ENCODE results near the gene ZFP36L1.
A peak's percentile ranks its signal among the peaks of the same experiment; 100 is the strongest.

ZFP36L1 gene

DNA sequence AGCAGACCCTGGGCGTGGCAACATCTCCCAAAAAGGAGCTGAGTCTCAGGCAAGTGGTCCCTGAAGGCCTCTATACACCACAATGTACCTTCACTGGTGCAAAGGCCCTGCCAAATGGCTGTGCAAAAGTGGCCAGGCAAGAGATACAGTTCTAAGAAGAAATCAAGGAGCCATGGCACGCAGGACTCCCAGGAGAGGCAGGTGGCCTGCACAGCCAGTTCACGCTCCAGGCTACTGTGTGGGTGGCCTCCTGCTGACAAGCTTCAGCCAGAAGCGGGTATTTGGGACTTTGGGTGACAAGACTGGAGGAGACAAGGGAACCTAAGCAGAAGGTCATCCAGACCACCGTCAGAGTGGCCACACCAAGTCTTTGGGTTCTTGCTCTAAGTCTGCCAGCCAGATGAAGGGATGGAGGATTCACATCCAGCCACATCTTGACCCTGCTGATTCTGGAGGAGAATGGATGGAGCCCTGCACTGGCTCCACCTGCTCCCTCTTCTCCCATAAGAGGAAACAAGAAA lies 20.5 kb upstream of the ZFP36L1 start:
- Histone ChIP-seq H3K27me3 (ENCODE audit: insufficient read depth, poor library complexity, severe bottlenecking) (no peaks in the 10 kb centered on the region), H3K4me1 (ENCODE audit: insufficient read depth, poor library complexity, severe bottlenecking) (peaks cover 18% of the 10 kb centered on the region), H3K27ac (ENCODE audit: poor library complexity, severe bottlenecking) (no peak overlapping the region), H3K4me3 (ENCODE audit: severe bottlenecking) (no peak overlapping the region), H3K36me3 (ENCODE audit: low read depth) (no peaks in the 10 kb centered on the region), H3K9me3 (ENCODE audit: severe bottlenecking) (no peaks in the 10 kb centered on the region)
- ATAC-seq (ENCODE audit: low read depth) (no peak), DNase-seq (ENCODE audit: low spot score) (peak; percentile 50)
- TF ChIP-seq, protein P1, sequence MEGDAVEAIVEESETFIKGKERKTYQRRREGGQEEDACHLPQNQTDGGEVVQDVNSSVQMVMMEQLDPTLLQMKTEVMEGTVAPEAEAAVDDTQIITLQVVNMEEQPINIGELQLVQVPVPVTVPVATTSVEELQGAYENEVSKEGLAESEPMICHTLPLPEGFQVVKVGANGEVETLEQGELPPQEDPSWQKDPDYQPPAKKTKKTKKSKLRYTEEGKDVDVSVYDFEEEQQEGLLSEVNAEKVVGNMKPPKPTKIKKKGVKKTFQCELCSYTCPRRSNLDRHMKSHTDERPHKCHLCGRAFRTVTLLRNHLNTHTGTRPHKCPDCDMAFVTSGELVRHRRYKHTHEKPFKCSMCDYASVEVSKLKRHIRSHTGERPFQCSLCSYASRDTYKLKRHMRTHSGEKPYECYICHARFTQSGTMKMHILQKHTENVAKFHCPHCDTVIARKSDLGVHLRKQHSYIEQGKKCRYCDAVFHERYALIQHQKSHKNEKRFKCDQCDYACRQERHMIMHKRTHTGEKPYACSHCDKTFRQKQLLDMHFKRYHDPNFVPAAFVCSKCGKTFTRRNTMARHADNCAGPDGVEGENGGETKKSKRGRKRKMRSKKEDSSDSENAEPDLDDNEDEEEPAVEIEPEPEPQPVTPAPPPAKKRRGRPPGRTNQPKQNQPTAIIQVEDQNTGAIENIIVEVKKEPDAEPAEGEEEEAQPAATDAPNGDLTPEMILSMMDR (IDR thresholded peaks at IDR 0.05; ENCODE audit: poor library complexity, severe bottlenecking): no peak

DNA sequence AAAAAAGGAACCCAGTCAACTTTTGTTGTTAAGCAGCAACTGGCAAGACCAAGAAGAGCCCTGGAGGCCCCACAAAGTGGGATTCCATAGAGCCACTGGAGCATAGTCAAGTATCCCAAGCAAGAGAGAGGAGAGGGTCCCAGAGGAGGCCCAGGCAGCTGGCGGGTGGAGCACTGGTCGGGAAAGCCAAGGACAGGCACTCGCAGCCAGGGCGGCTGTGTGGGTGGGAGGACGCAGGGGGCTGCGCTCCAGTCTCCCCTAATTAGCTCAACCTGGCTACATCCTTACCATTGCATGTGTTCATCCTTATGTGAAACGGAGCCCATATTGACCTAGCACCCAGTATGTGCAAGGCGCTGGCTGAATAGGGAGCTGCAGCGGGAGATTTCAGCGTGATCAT lies 18.3 kb upstream of the ZFP36L1 start:
- peak; percentile 55 for DNase-seq (ENCODE audit: low spot score)
- H3K27me3 ChIP-seq (ENCODE audit: insufficient read depth, poor library complexity, severe bottlenecking): no peaks in the 10 kb centered on the region
- TF ChIP-seq, protein P1 (IDR thresholded peaks at IDR 0.05; ENCODE audit: poor library complexity, severe bottlenecking): no peak
- no peaks in the 10 kb centered on the region for H3K9me3 ChIP-seq (ENCODE audit: severe bottlenecking)
- no peak for ATAC-seq (ENCODE audit: low read depth)
- peaks cover 18% of the 10 kb centered on the region for H3K4me1 ChIP-seq (ENCODE audit: insufficient read depth, poor library complexity, severe bottlenecking)
- H3K27ac ChIP-seq (ENCODE audit: poor library complexity, severe bottlenecking): no peak overlapping the region
- no peaks in the 10 kb centered on the region for H3K36me3 ChIP-seq (ENCODE audit: low read depth)
- no peak overlapping the region for H3K4me3 ChIP-seq (ENCODE audit: severe bottlenecking)

DNA sequence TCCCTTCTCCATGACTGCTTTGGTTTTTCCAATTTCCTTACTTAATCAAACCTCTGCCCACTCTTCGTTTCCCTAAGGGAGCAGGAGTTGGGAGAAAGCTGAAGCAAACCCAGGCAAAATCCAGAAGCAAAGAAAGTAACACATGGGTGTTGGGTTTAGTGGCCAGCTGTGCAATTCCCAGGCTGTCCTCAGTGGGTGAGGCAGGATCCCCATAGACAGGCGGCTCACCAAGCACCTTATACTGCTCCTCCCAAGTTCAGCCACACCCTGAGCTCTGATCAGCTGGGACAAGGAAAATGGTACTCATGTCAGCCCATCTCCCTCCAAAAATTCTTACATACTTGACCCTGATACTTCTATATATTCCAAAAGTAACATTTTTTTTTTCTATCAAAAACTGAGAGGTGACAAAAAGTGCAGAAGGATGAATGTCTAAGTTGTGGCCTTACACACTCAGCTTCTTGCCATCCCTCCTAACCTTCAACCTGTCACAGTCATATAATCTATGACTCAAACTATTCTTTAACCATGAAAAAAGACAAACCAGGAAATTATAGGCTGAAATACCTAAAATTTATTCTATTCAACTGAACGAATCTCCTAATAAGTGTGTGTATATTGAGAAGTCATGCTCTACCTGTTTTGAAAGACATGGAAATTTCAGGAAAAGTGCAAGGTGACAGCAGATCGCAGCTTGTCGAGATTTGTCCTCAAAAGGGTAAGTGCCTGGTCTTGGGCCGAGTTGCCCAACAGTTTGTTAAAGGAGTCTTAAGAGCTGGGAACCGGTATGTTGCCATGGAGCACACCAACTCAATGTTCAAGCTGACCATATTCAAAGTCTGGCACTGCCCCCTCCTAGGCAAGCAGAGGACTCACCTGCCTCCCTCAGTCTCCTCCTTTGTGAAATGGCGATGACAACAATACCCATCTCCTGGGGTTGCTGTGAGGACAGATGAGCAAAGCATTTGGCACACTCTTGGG lies 17.6 kb upstream of the ZFP36L1 start:
- Histone ChIP-seq H3K27me3 (ENCODE audit: insufficient read depth, poor library complexity, severe bottlenecking) (no peaks in the 10 kb centered on the region), H3K4me3 (ENCODE audit: severe bottlenecking) (no peak overlapping the region), H3K36me3 (ENCODE audit: low read depth) (no peaks in the 10 kb centered on the region), H3K27ac (ENCODE audit: poor library complexity, severe bottlenecking) (no peak overlapping the region), H3K9me3 (ENCODE audit: severe bottlenecking) (no peaks in the 10 kb centered on the region), H3K4me1 (ENCODE audit: insufficient read depth, poor library complexity, severe bottlenecking) (peaks cover 12% of the 10 kb centered on the region)
- TF ChIP-seq, protein P1 (IDR thresholded peaks at IDR 0.05; ENCODE audit: poor library complexity, severe bottlenecking): no peak
- ATAC-seq (ENCODE audit: low read depth): no peak
- DNase-seq (ENCODE audit: low spot score): peak; percentile 27

DNA sequence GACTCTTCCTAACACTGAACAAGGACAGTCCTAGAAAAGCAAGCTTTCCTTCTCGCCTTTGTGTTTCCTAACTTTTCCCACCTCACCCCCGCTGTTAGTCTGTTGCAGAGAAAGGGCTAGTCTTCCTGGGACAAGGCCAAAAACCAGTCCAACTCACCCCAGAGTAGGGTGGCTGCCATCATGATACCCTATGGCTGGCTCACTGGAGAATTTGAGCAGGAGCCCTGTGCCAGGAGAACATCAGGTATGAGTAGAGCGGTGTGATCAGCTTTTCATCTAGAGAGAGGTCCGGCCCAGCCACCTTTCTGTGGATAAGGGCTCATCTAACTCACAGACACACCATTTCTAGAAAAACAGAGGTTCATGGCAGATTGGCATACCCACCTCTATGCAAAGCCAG lies 16.7 kb upstream of the ZFP36L1 start:
- H3K27me3 ChIP-seq (ENCODE audit: insufficient read depth, poor library complexity, severe bottlenecking): no peaks in the 10 kb centered on the region
- TF ChIP-seq, protein P1 (IDR thresholded peaks at IDR 0.05; ENCODE audit: poor library complexity, severe bottlenecking): no peak
- peaks cover 2% of the 10 kb centered on the region for H3K4me1 ChIP-seq (ENCODE audit: insufficient read depth, poor library complexity, severe bottlenecking)
- H3K27ac ChIP-seq (ENCODE audit: poor library complexity, severe bottlenecking): no peak overlapping the region
- no peaks in the 10 kb centered on the region for H3K36me3 ChIP-seq (ENCODE audit: low read depth)
- no peak overlapping the region for H3K4me3 ChIP-seq (ENCODE audit: severe bottlenecking)
- no peak for ATAC-seq (ENCODE audit: low read depth)
- peak; percentile 43 for DNase-seq (ENCODE audit: low spot score)
- no peaks in the 10 kb centered on the region for H3K9me3 ChIP-seq (ENCODE audit: severe bottlenecking)

Measured in RWPE2 (cell line).